GM23248 (cell line): ENCODE measurements around the gene C20orf202. TPM values are rescaled to one million over a fixed set of nuclear protein-coding genes. Genes with fewer than 3 reads are reported as not detected.

Source experiments
- DNase-seq: peaks from one replicate; pipeline ENCODE4 v3.0.0-alpha.2; 2015
- H2AFZ ChIP-seq: fragments of 200-600 bp; sonication (generic); 2 replicates; pipeline ENCODE4 v1.6.1; 2016; ENCODE audit warnings: antibody characterized with exemption
- H3F3A ChIP-seq: fragments of 200-600 bp; sonication (generic); 2 replicates; pipeline ENCODE4 v1.6.1; 2016; ENCODE audit warnings: mild to moderate bottlenecking, antibody characterized with exemption, mixed run types; ENCODE audit not compliant: insufficient read depth
- H3K27ac ChIP-seq: fragments of 200-600 bp; sonication (generic); 2 replicates; pipeline ENCODE4 v1.5.1; 2016; ENCODE audit warnings: mild to moderate bottlenecking
- H3K27me3 ChIP-seq: fragments of 200-600 bp; sonication (generic); replicated peaks from 2 replicates; pipeline ENCODE4 v1.6.1; 2016; ENCODE audit warnings: mild to moderate bottlenecking; ENCODE audit not compliant: insufficient read depth
- H3K36me3 ChIP-seq: fragments of 200-600 bp; sonication (generic); 2 replicates; pipeline ENCODE4 v1.6.1; 2016; ENCODE audit warnings: low read depth, mild to moderate bottlenecking
- H3K4me1 ChIP-seq: fragments of 200-600 bp; sonication (generic); 2 replicates; pipeline ENCODE4 v1.6.1; 2016; ENCODE audit warnings: mild to moderate bottlenecking; ENCODE audit not compliant: insufficient read depth
- H3K4me2 ChIP-seq: fragments of 200-600 bp; sonication (generic); one replicate; pipeline ENCODE4 v1.6.1; 2016; ENCODE audit warnings: mild to moderate bottlenecking; ENCODE audit not compliant: unreplicated experiment
- H3K4me3 ChIP-seq: fragments of 200-600 bp; sonication (generic); 2 replicates; pipeline ENCODE4 v1.5.1; 2016; ENCODE audit warnings: mild to moderate bottlenecking
- H3K79me2 ChIP-seq: fragments of 200-600 bp; sonication (generic); 2 replicates; pipeline ENCODE4 v1.6.1; 2016; ENCODE audit warnings: mild to moderate bottlenecking; ENCODE audit not compliant: insufficient read depth
- H3K9ac ChIP-seq: fragments of 200-600 bp; sonication (generic); 2 replicates; pipeline ENCODE4 v1.6.1; 2016; ENCODE audit warnings: mild to moderate bottlenecking
- H3K9me2 ChIP-seq: fragments of 200-600 bp; sonication (generic); 2 replicates; pipeline ENCODE4 v1.6.1; 2016; ENCODE audit warnings: mixed run types, mild to moderate bottlenecking, moderate library complexity; ENCODE audit not compliant: insufficient read depth
- H3K9me3 ChIP-seq: fragments of 200-600 bp; sonication (generic); one replicate; pipeline ENCODE4 v1.6.1; 2017; ENCODE audit warnings: low read depth
- H4K20me1 ChIP-seq: fragments of 200-600 bp; sonication (generic); 2 replicates; pipeline ENCODE4 v1.6.0; 2016; ENCODE audit not compliant: insufficient read depth
- EZH2 ChIP-seq: fragments of 200-600 bp; sonication (generic); IDR thresholded peaks from 2 replicates; pipeline ENCODE4 v1.6.1; 2018; ENCODE audit warnings: antibody characterized with exemption, mild to moderate bottlenecking; ENCODE audit not compliant: insufficient read depth, poor library complexity, severe bottlenecking
- EZH2phosphoT487 ChIP-seq: fragments of 200-600 bp; sonication (generic); IDR thresholded peaks from 2 replicates; pipeline ENCODE4 v1.6.1; 2018; ENCODE audit warnings: antibody characterized with exemption, moderate library complexity, mild to moderate bottlenecking, low read depth; ENCODE audit not compliant: insufficient read depth
- WGBS, 2 experiments: methylation state at CpG; one replicate each; pipeline ENCODE4 v1.1.6; 2015 to 2017; ENCODE audit warnings: low lambda C conversion rate in 2 of 2, low coverage in 1 of 2; ENCODE audit errors: missing lambda C conversion rate in 2 of 2; 5-methylcytosine and 5-hydroxymethylcytosine counted together
- in situ Hi-C: fragments of 300-500 bp; cut with MboI; formaldehyde crosslinking; loops from 2 replicates; pipeline ENCODE4 v1.15.0; 2020
- polyA plus RNA-seq: library from polyadenylated mRNA; unstranded; fragments of >200 nt; fragmentation: Nextera tagmentation; extraction: Ambion mirVana; gene quantifications from 2 replicates; pipeline ENCODE4 v1.2.1, GENCODE V29; 2016
- total RNA-seq: library from RNA; depleted of rRNA; stranded (reverse); fragments of >200 nt; shearing (Covaris generic); gene quantifications from 2 replicates; pipeline ENCODE4 v1.2.3, GENCODE V29; 2014; rRNA removed

C20orf202 gene
- total RNA-seq (not detected in 2 replicates), polyA plus RNA-seq (not detected in 2 replicates)

GRCh38 chr20:1202762-1203504 lies at the start of gene C20orf202:
TSS of gene C20orf202 (plus strand) at chr20:1203454. CDS start at chr20:1203586, 132 bp downstream.
- H3K9me2 ChIP-seq: no peaks in the 10 kb centered on the region
- WGBS, 2 experiments: 44 to 50% methylated on average over 5 of the region's 5 CpGs
- H4K20me1 ChIP-seq: no peaks in the 10 kb centered on the region
- no peak within 1 kb of the TSS for H2AFZ ChIP-seq
- H3K27me3 ChIP-seq: peaks cover 34% of the 10 kb centered on the region
- H3K4me3 ChIP-seq: no peak within 1 kb of the TSS
- in situ Hi-C loops: loop anchor here (25.0 kb wide), 1 partner anchor 391 kb away; no protein-coding TSS in a partner anchor
- no peak within 1 kb of the TSS for H3K9ac ChIP-seq
- no peaks in the 10 kb centered on the region for H3K4me1 ChIP-seq
- H3K27ac ChIP-seq: no peak within 1 kb of the TSS
- H3K36me3 ChIP-seq: no peaks in the 10 kb centered on the region
- H3F3A ChIP-seq: no peaks in the 10 kb centered on the region
- TF ChIP-seq EZH2 (no peak), EZH2phosphoT487 (no peak)
- H3K79me2 ChIP-seq: no peaks in the 10 kb centered on the region
- DNase-seq: no peak
- no peak within 1 kb of the TSS for H3K4me2 ChIP-seq
- no peaks in the 10 kb centered on the region for H3K9me3 ChIP-seq

GRCh38 chr20:1154226-1154625 lies 49.0 kb upstream of the C20orf202 start:
- TF ChIP-seq EZH2phosphoT487 (no peak), EZH2 (no peak)
- 0 out of 2 replicates have a peak, but pooled peaks cover 1% of the 10 kb centered on the region for H3F3A ChIP-seq
- in situ Hi-C loops: no loop called here

GRCh38 chr20:1154691-1155090 lies 48.6 kb upstream of the C20orf202 start:
- in situ Hi-C loops: no loop called here
- peaks cover 27% of the 10 kb centered on the region for H3K79me2 ChIP-seq
- DNase-seq: no peak
- no peak overlapping the region for H3K9ac ChIP-seq
- H3F3A ChIP-seq: no peaks in the 10 kb centered on the region
- H3K4me3 ChIP-seq: no peak overlapping the region
- H3K36me3 ChIP-seq: peaks cover 23% of the 10 kb centered on the region
- no peak overlapping the region for H2AFZ ChIP-seq
- 100% methylated on average over 1 of the region's 1 CpG for WGBS, 2 experiments
- no peaks in the 10 kb centered on the region for H3K9me3 ChIP-seq
- H3K27ac ChIP-seq: no peak overlapping the region
- no peak overlapping the region for H3K4me2 ChIP-seq
- H3K4me1 ChIP-seq: peaks cover 5% of the 10 kb centered on the region; the same call in 1 of the 2 replicates
- H3K9me2 ChIP-seq: no peaks in the 10 kb centered on the region
- no peaks in the 10 kb centered on the region for H3K27me3 ChIP-seq
- no peaks in the 10 kb centered on the region for H4K20me1 ChIP-seq
- TF ChIP-seq EZH2phosphoT487: no peak
- TF ChIP-seq EZH2: no peak

More at GRCh38 chr20:1154226-1154625, 49.0 kb upstream of the C20orf202 start:
- Histone ChIP-seq H3K79me2 (peaks cover 31% of the 10 kb centered on the region), H3K4me2 (no peak overlapping the region), H3K4me3 (no peak overlapping the region), H3K36me3 (peaks cover 23% of the 10 kb centered on the region), H2AFZ (no peak overlapping the region), H3K9me2 (no peaks in the 10 kb centered on the region), H3K9ac (no peak overlapping the region), H3K27me3 (no peaks in the 10 kb centered on the region), H3K27ac (no peak overlapping the region), H3K4me1 (peaks cover 5% of the 10 kb centered on the region; the same call in 1 of the 2 replicates), H3K9me3 (no peaks in the 10 kb centered on the region), H4K20me1 (no peaks in the 10 kb centered on the region)
- DNase-seq: no peak

GRCh38 chr20:1155342-1155741 lies 47.9 kb upstream of the C20orf202 start:
- Histone ChIP-seq H3F3A (no peaks in the 10 kb centered on the region), H3K9ac (no peak overlapping the region), H3K4me2 (no peak overlapping the region), H3K4me1 (peaks cover 2% of the 10 kb centered on the region; the same call in 1 of the 2 replicates), H3K9me3 (no peaks in the 10 kb centered on the region), H4K20me1 (no peaks in the 10 kb centered on the region), H3K4me3 (no peak overlapping the region), H3K79me2 (peaks cover 25% of the 10 kb centered on the region), H3K27ac (no peak overlapping the region), H3K27me3 (no peaks in the 10 kb centered on the region), H2AFZ (no peak overlapping the region), H3K36me3 (peaks cover 23% of the 10 kb centered on the region), H3K9me2 (no peaks in the 10 kb centered on the region)
- 98 to 100% methylated on average over 3 of the region's 3 CpGs for WGBS, 2 experiments
- in situ Hi-C loops: no loop called here
- TF ChIP-seq EZH2 (no peak), EZH2phosphoT487 (no peak)
- DNase-seq: no peak
